Measurements from ENCODE around the gene ULK4. TPM values are rescaled to one million over a fixed set of nuclear protein-coding genes. Genes with fewer than 3 reads are reported as not detected.

ULK4 gene
- total RNA-seq, 1 experiment from 2014 or later: 6.3 TPM

- CTCF ChIA-PET: no interaction called here
- POLR2A ChIA-PET: no interaction called here
- Histone ChIP-seq H3K9me2 (ENCODE audit: insufficient read depth) (no peaks in the 10 kb centered on the region), H4K20me1 (ENCODE audit: insufficient read depth) (no peaks in the 10 kb centered on the region), H3K9me3 (ENCODE audit: control insufficient read depth in 1 of 2, insufficient read depth in 1 of 2, low read depth in 1 of 2, low read length in 2 of 2) (no peaks in the 10 kb centered on the region), H3K4me3 (replicated peaks in 1 of 2; ENCODE audit: low read depth in 1 of 2, low read length in 2 of 2) (no peak overlapping the region), H2AFZ (ENCODE audit: low read depth, low read length, poor library complexity, severe bottlenecking) (no peak overlapping the region), H3K36me3 (ENCODE audit: control insufficient read depth in 1 of 2, insufficient read depth in 2 of 2, low read length in 2 of 2) (no peaks in the 10 kb centered on the region), H3K27ac (ENCODE audit: low read depth, low read length) (no peak overlapping the region), H3K27me3 (ENCODE audit: insufficient read depth, low read length) (no peaks in the 10 kb centered on the region), H3K4me2 (ENCODE audit: low read length) (no peak overlapping the region), H3K9ac (ENCODE audit: low read length) (no peak overlapping the region), H3K4me1 (ENCODE audit: control insufficient read depth in 1 of 2, insufficient read depth in 2 of 2, low read length in 2 of 2) (no peaks in the 10 kb centered on the region), H3K79me2 (ENCODE audit: insufficient read depth, low read length) (no peaks in the 10 kb centered on the region)
- DNase-seq (ENCODE audit: low read depth, low spot score) (no peak), ATAC-seq (no peak)
- TF ChIP-seq FOSL1 (IDR thresholded peaks at IDR 0.05; ENCODE audit: low read depth) (no peak), EGR1 (IDR thresholded peaks at IDR 0.05; ENCODE audit: low read depth) (no peak), SRF (IDR thresholded peaks at IDR 0.05; ENCODE audit: low read depth) (no peak), EZH2 (IDR thresholded peaks at IDR 0.05) (no peak), ATF3 (IDR thresholded peaks at IDR 0.05) (no peak), CBX3 (IDR thresholded peaks at IDR 0.05; ENCODE audit: low read depth) (no peak), CEBPB (IDR thresholded peaks at IDR 0.05; ENCODE audit: low read depth) (no peak), SIN3A (IDR thresholded peaks at IDR 0.05; ENCODE audit: low read depth) (no peak), ELF1 (IDR thresholded peaks at IDR 0.05; ENCODE audit: borderline replicate concordance, low read depth) (no peak), RAD21 (IDR thresholded peaks at IDR 0.05; ENCODE audit: low read depth) (no peak), EZH2phosphoT487 (IDR thresholded peaks at IDR 0.05; ENCODE audit: borderline replicate concordance) (no peak), JUND (IDR thresholded peaks at IDR 0.05) (no peak), TCF7L2 (IDR thresholded peaks at IDR 0.05; ENCODE audit: borderline replicate concordance, extremely low read depth, insufficient read depth, insufficient read length) (no peak), ZNF274 (IDR thresholded peaks at IDR 0.05; ENCODE audit: low read depth, low read length) (no peak), ZFX (IDR thresholded peaks at IDR 0.05) (no peak)
- TF ChIP-seq, protein P1, sequence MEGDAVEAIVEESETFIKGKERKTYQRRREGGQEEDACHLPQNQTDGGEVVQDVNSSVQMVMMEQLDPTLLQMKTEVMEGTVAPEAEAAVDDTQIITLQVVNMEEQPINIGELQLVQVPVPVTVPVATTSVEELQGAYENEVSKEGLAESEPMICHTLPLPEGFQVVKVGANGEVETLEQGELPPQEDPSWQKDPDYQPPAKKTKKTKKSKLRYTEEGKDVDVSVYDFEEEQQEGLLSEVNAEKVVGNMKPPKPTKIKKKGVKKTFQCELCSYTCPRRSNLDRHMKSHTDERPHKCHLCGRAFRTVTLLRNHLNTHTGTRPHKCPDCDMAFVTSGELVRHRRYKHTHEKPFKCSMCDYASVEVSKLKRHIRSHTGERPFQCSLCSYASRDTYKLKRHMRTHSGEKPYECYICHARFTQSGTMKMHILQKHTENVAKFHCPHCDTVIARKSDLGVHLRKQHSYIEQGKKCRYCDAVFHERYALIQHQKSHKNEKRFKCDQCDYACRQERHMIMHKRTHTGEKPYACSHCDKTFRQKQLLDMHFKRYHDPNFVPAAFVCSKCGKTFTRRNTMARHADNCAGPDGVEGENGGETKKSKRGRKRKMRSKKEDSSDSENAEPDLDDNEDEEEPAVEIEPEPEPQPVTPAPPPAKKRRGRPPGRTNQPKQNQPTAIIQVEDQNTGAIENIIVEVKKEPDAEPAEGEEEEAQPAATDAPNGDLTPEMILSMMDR (IDR thresholded peaks at IDR 0.05 in 2 of 3, conservative IDR thresholded peaks at IDR 0.05 in 1 of 3; ENCODE audit: borderline replicate concordance in 1 of 3, insufficient read depth in 1 of 3, low read depth in 2 of 3, low read length in 2 of 3): no peak
- TF ChIP-seq, protein P2, sequence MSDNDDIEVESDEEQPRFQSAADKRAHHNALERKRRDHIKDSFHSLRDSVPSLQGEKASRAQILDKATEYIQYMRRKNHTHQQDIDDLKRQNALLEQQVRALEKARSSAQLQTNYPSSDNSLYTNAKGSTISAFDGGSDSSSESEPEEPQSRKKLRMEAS (IDR thresholded peaks at IDR 0.05): no peak
- TF ChIP-seq, protein P3, sequence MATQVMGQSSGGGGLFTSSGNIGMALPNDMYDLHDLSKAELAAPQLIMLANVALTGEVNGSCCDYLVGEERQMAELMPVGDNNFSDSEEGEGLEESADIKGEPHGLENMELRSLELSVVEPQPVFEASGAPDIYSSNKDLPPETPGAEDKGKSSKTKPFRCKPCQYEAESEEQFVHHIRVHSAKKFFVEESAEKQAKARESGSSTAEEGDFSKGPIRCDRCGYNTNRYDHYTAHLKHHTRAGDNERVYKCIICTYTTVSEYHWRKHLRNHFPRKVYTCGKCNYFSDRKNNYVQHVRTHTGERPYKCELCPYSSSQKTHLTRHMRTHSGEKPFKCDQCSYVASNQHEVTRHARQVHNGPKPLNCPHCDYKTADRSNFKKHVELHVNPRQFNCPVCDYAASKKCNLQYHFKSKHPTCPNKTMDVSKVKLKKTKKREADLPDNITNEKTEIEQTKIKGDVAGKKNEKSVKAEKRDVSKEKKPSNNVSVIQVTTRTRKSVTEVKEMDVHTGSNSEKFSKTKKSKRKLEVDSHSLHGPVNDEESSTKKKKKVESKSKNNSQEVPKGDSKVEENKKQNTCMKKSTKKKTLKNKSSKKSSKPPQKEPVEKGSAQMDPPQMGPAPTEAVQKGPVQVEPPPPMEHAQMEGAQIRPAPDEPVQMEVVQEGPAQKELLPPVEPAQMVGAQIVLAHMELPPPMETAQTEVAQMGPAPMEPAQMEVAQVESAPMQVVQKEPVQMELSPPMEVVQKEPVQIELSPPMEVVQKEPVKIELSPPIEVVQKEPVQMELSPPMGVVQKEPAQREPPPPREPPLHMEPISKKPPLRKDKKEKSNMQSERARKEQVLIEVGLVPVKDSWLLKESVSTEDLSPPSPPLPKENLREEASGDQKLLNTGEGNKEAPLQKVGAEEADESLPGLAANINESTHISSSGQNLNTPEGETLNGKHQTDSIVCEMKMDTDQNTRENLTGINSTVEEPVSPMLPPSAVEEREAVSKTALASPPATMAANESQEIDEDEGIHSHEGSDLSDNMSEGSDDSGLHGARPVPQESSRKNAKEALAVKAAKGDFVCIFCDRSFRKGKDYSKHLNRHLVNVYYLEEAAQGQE (IDR thresholded peaks at IDR 0.05; ENCODE audit: low read depth): no peak
- TF ChIP-seq, protein P4, sequence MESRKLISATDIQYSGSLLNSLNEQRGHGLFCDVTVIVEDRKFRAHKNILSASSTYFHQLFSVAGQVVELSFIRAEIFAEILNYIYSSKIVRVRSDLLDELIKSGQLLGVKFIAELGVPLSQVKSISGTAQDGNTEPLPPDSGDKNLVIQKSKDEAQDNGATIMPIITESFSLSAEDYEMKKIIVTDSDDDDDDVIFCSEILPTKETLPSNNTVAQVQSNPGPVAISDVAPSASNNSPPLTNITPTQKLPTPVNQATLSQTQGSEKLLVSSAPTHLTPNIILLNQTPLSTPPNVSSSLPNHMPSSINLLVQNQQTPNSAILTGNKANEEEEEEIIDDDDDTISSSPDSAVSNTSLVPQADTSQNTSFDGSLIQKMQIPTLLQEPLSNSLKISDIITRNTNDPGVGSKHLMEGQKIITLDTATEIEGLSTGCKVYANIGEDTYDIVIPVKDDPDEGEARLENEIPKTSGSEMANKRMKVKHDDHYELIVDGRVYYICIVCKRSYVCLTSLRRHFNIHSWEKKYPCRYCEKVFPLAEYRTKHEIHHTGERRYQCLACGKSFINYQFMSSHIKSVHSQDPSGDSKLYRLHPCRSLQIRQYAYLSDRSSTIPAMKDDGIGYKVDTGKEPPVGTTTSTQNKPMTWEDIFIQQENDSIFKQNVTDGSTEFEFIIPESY (IDR thresholded peaks at IDR 0.05; ENCODE audit: extremely low read depth, insufficient replicate concordance, low read length): no peak
- RAD21 ChIA-PET (ENCODE audit: low non-redundant PET in 1 of 2, low total read pairs in 2 of 2, uncharacterized antibody in 2 of 2, unreplicated experiment in 2 of 2): no interaction called here
- no TSS peak for BruUV-seq (replicated peaks)
- intact Hi-C loops (cut with micrococcal nuclease): no loop called here
Measured at GRCh38 chr3:41933154-41933676, 28.7 kb downstream of the ULK4 start.
